Right kidney (tissue), 1 donor: ENCODE data around the gene ZBTB44.
A peak's percentile ranks its signal among the peaks of the same experiment; 100 is the strongest.
"Not testable (repeated sequence)": the region's sequence is repeated elsewhere in the genome, so short reads cannot be mapped to it uniquely, and the experiment has no call there.

Experiments
- DNase-seq: peaks from one replicate; pipeline ENCODE4 v3.0.0-alpha.2; 2016

ZBTB44 gene

GRCh38 chr11:130314184-130314749 is 450 bp downstream of the ZBTB44 start:
- peak; percentile 91 for DNase-seq

- no peak for DNase-seq
Observed at GRCh38 chr11:130313383-130314183, 1.1 kb downstream of the ZBTB44 start.

DNA sequence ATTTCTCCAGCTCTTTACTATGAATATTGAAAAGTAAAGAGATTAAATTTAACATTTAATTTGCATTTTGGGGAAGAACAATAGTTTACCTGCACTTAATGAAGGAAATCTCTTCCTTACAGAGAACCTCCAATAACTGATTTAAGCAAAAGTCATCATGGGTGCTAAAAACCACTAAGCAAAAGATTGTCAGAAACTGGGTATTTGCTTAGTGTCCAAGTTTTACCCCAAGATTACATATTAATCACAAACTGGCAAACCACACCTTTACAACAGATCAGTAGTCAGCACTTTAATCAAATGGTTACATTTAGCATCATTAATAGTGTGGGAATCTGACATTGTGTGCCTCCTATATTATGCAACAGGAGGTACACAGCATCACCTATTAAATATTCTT is 2.7 kb downstream of the ZBTB44 start:
- DNase-seq, result no peak

DNA sequence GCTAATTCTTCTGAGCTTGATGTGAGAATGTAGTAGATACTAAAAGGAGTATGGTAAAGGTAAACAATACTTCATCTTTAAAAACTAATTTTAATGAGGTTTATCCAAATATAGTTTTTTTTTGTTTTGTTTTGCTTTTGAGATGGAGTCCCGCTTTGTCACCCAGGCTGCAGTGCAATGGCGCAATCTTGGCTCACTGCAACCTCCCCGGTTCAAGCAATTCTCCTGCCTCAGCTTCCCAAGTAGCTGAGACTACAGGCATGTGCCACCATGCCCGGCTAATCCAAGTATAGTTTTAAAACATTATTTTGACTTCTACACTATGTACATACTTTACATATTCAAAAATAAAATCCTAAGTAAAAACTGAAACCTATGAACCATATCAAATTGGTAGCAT is 4.1 kb downstream of the ZBTB44 start:
- no peak for DNase-seq

GRCh38 chr11:130308886-130309285 is 5.8 kb downstream of the ZBTB44 start:
- DNase-seq, result no peak

DNA sequence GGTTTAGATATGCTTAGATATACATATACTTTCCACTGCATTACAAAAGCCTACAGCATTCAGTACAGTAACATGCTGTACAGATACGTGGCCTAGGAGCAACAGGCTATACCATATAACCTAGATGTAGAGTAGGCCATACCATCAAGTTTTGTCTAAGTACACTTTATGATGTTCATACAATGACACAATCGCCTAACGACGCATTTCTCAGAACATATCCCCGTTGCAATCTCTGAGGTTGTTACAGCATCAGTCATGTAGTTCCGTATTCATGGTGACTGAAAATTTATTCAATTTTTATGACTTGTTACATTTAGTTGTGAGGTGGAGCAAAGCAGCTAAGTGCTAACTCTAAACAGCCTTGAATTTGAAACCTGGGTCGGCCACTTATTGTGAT is 6.7 kb downstream of the ZBTB44 start:
- DNase-seq, result no peak

- no peak for DNase-seq
Observed at GRCh38 chr11:130304651-130305050, 10.1 kb downstream of the ZBTB44 start.

DNA sequence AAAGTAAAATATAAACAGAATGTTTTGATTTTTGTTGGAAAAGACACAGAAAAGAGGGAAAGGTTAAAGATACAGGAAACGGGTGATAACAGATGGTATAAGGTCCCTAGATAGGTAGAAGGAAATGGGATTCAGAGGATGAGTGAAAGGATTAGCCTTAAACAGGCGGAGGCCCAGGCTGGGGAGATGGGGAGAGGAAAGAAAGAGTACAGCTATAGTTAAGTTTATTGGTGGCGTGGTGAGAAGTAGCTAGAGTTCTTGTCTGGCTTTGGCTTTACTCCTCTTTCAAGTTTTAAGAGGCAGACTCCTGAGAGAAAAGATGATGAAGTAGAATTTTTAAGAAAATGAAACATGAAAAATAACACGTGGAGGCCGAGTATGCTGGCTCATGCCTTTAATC is 13.7 kb downstream of the ZBTB44 start:
- DNase-seq, result no peak

DNA sequence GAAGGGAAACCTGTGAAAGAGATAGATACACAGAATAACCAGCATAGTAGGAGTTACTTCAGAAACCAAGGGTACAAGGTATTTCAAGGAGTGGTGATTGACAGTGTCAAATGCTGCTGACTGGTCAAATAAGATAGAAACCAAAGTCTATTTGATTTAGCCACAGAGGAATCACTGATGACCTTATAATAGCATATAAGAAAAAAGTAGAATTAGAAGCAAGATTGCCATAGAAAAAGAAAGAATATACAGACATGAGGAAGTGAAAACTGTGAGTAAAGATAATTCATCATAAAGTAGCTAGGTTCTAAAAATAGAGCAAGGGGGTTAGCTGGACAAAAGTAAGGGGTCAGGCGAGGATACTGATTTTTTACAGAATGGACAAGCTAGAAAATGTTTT is 14.2 kb downstream of the ZBTB44 start:
- no peak for DNase-seq

GRCh38 chr11:130299978-130300377 is 14.7 kb downstream of the ZBTB44 start:
- DNase-seq, result no peak

- no peak for DNase-seq
Observed at GRCh38 chr11:130295657-130296056, 19.1 kb downstream of the ZBTB44 start.

- DNase-seq, result no peak
Observed at GRCh38 chr11:130282111-130282510, 32.6 kb downstream of the ZBTB44 start.

- not testable (repeated sequence) for DNase-seq
Observed at GRCh38 chr11:130281341-130281740, 33.4 kb downstream of the ZBTB44 start.

- no peak for DNase-seq
Observed at GRCh38 chr11:130279989-130280388, 34.7 kb downstream of the ZBTB44 start.

DNA sequence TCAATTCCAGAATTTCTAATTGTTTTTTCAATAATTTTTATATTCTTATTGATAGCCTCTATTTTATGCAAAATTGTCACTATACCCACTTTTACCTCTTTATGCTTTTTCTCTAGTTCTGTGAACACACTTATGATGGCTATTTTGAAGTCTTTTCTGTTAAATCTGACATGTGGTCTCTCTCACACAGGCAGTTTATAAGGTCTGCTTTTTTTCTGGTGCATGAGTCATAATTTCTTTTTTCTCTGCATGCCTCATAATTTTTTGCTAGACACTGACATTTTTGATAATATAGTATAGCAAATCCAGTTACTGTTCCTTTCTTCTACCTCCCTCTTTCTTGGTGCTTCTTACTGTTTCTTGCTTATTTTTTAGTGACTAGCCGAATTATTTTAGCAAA is 36.0 kb downstream of the ZBTB44 start:
- DNase-seq, result no peak

- DNase-seq, result no peak
Observed at GRCh38 chr11:130278151-130278550, 36.6 kb downstream of the ZBTB44 start.

GRCh38 chr11:130272336-130272735 is 42.4 kb downstream of the ZBTB44 start:
- DNase-seq, result no peak

- no peak for DNase-seq
Observed at GRCh38 chr11:130269326-130269943, 45.3 kb downstream of the ZBTB44 start.

DNA sequence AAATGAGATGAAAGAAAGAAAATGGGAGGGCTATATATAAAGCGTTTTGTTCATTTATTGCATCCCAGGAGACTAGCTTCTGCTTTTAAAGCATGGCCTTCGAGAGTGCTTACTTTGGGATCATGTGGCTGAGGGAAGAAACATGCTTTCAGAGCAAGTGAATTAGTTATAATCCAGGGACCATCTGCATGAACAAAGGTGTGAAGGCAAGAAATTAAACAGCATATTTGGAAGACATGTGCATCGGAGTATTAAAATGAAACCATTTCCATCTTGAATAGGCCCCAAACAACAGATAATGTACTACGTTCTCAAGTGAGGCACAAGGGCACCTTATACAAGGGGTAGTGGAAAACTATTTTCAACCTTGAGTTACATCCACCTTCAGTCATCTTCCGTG is 51.4 kb downstream of the ZBTB44 start:
- DNase-seq, result no peak

GRCh38 chr11:130262424-130262823 is 52.3 kb downstream of the ZBTB44 start:
- no peak for DNase-seq

- no peak for DNase-seq
Observed at GRCh38 chr11:130261571-130261970, 53.1 kb downstream of the ZBTB44 start.

GRCh38 chr11:130260742-130261141 is 54.0 kb downstream of the ZBTB44 start:
- no peak for DNase-seq

GRCh38 chr11:130260080-130260627 is 54.6 kb downstream of the ZBTB44 start:
- no peak for DNase-seq

GRCh38 chr11:130251763-130252162 is 63.0 kb downstream of the ZBTB44 start:
- not testable (repeated sequence) for DNase-seq
